Body of pancreas (tissue), 4 donors: ENCODE data around the gene CPXM1. TPM values are rescaled to one million over a fixed set of nuclear protein-coding genes. Genes with fewer than 3 reads are reported as not detected.

Source experiments
- ATAC-seq: fragments of 150-250 bp; one replicate; pipeline ENCODE4 v1.9.1; 2016
- DNase-seq, 4 donors: peaks; one replicate each; pipeline ENCODE4 v3.0.0-alpha.2; 2019
- H3K27ac ChIP-seq, 4 donors: fragments of 200-600 bp; sonication (generic); 1 replicate in 3 of 4; 2 replicates in 1 of 4; pipeline versions ENCODE4 v1.5.1 to v1.6.1; 2016 to 2019; ENCODE audit warnings: mild to moderate bottlenecking in 1 of 4, mixed read lengths in 1 of 4, moderate library complexity in 1 of 4
- H3K27me3 ChIP-seq, 2 donors: fragments of 200-600 bp; sonication (generic); one replicate each; pipeline ENCODE4 v1.6.0; 2016; ENCODE audit warnings: mild to moderate bottlenecking in 1 of 2
- H3K36me3 ChIP-seq, 2 donors: fragments of 200-600 bp; sonication (generic); replicated peaks in 1 of 2; 2 replicates each; pipeline ENCODE4 v1.5.1; 2016; ENCODE audit warnings: low read depth in 2 of 2; ENCODE audit not compliant: insufficient read depth in 1 of 2
- H3K4me1 ChIP-seq: fragments of 200-600 bp; sonication (generic); one replicate; pipeline ENCODE4 v1.6.0; 2016
- H3K4me3 ChIP-seq, 2 donors: fragments of 200-600 bp; sonication (generic); 1 replicate in 1 of 2; 2 replicates in 1 of 2; pipeline ENCODE4 v1.5.1; 2016 to 2019
- H3K9me3 ChIP-seq, 3 donors: fragments of 200-600 bp; sonication (generic); 1 replicate in 2 of 3; 2 replicates in 1 of 3; pipeline ENCODE4 v1.5.1; 2016
- CTCF ChIP-seq, 7 experiments: fragments of 450-650 bp in 4 of 7; fragments of 200-600 bp in 3 of 7; sonication (generic) in 3 of 7; IDR thresholded peaks; one replicate each; pipeline ENCODE4 v1.5.1; 2016 to 2019; ENCODE audit warnings: antibody characterized with exemption in 7 of 7
- POLR2A ChIP-seq, 3 donors: fragments of 450-650 bp; IDR thresholded peaks; one replicate each; pipeline ENCODE4 v1.6.1; 2016; ENCODE audit warnings: antibody characterized with exemption in 3 of 3, mild to moderate bottlenecking in 2 of 3
- WGBS, 2 donors: methylation state at CpG; one replicate each; pipeline ENCODE4 v1.1.5; 2017; 5-methylcytosine and 5-hydroxymethylcytosine counted together
- intact Hi-C: fragments of 100-400 bp; cut with DNase I; formaldehyde crosslinking; loops from one replicate; pipeline ENCODE4 v1.15.1; 2023
- total RNA-seq, 2 donors: library from RNA; depleted of rRNA; stranded (reverse); fragments of >200 nt; gene quantifications; one replicate each; pipeline ENCODE4 v1.1.0, GENCODE V29; 2016

The CPXM1 gene
- total RNA-seq, 2 donors from 2014 or later = 2.3 to 4.9 TPM

- H3K4me3 ChIP-seq = no peak overlapping the region
- no peak for ATAC-seq
- intact Hi-C loops = no loop called here
- H3K27me3 ChIP-seq = peaks cover 0 to 7% of the 10 kb centered on the region in 2 donors
- DNase-seq = no peak
- no peaks in the 10 kb centered on the region for H3K4me1 ChIP-seq
- no peak overlapping the region for H3K27ac ChIP-seq
- TF ChIP-seq CTCF (IDR thresholded peaks at IDR 0.05) = no peak
- no peak for TF ChIP-seq POLR2A (IDR thresholded peaks at IDR 0.05)
- 67 to 69% methylated on average over 4 of the region's 4 CpGs for WGBS, 2 donors
- no peaks in the 10 kb centered on the region for H3K36me3 ChIP-seq
- H3K9me3 ChIP-seq = no peaks in the 10 kb centered on the region
Measured at GRCh38 chr20:2807019-2807418, 6.6 kb upstream of the CPXM1 start.

- WGBS, 2 donors = 16 to 28% methylated on average over 4 of the region's 4 CpGs
- H3K4me1 ChIP-seq = peaks cover 2% of the 10 kb centered on the region
- H3K27ac ChIP-seq = no peak overlapping the region
- DNase-seq (no peak), ATAC-seq (no peak)
- no peak overlapping the region for H3K4me3 ChIP-seq
- intact Hi-C loops = no loop called here
- peaks cover 0 to 7% of the 10 kb centered on the region in 2 donors for H3K27me3 ChIP-seq
- H3K9me3 ChIP-seq = no peaks in the 10 kb centered on the region
- TF ChIP-seq POLR2A (IDR thresholded peaks at IDR 0.05) (no peak), CTCF (IDR thresholded peaks at IDR 0.05) (no peak)
- no peaks in the 10 kb centered on the region for H3K36me3 ChIP-seq
Measured at GRCh38 chr20:2806351-2806701, 5.9 kb upstream of the CPXM1 start.

DNA sequence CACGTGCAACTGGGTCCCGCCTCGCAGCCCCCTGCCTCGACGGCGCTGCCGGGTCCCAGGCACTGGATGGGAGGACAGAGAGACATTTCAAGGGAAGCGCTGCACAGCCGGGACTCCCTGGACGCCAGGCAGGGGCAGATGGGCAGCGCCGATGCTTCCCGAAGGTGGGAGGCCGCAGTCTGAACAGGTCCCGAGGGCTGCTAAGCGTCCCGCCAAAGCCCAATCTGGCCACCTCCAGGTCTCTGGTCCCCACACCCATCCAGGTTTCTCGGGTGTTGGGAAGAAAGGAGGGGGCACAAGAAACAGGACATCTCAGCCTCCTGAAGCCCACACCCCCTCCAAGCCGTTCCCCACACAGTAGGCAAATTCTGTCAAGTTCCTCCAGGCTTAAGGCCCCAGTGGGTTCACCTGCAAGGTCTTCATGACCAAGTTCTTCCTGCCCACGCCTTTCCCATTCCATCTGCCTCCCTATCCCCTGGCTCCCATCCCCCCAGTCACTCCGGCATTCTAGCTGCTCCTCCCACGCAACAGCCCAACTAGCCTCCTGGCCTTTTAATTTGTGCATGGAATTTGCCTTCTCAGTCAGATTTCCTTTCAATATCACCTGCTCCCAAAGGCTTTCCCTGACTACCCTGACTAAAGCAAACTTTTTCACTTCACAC, 5.4 kb upstream of the CPXM1 start:
- no peaks in the 10 kb centered on the region for H3K9me3 ChIP-seq
- no peak for ATAC-seq
- H3K27me3 ChIP-seq = peaks cover 0 to 9% of the 10 kb centered on the region in 2 donors
- no peak overlapping the region for H3K4me3 ChIP-seq
- intact Hi-C loops = no loop called here
- no peak for DNase-seq
- H3K27ac ChIP-seq = no peak overlapping the region
- TF ChIP-seq POLR2A (IDR thresholded peaks at IDR 0.05) = no peak
- no peak for TF ChIP-seq CTCF (IDR thresholded peaks at IDR 0.05)
- peaks cover 8% of the 10 kb centered on the region for H3K4me1 ChIP-seq
- H3K36me3 ChIP-seq = no peaks in the 10 kb centered on the region
- WGBS, 2 donors = 16 to 33% methylated on average over 8 to 13 of the region's 22 CpGs

GRCh38 chr20:2804852-2805688, 4.6 kb upstream of the CPXM1 start:
- no peaks in the 10 kb centered on the region for H3K9me3 ChIP-seq
- no peaks in the 10 kb centered on the region for H3K36me3 ChIP-seq
- no peak overlapping the region for H3K27ac ChIP-seq
- H3K27me3 ChIP-seq = peaks cover 0 to 14% of the 10 kb centered on the region in 2 donors
- intact Hi-C loops = no loop called here
- peaks cover 15% of the 10 kb centered on the region for H3K4me1 ChIP-seq
- WGBS, 2 donors = 6 to 11% methylated on average over 14 to 49 of the region's 49 CpGs
- no peak overlapping the region for H3K4me3 ChIP-seq
- ATAC-seq = no peak
- no peak for TF ChIP-seq POLR2A (IDR thresholded peaks at IDR 0.05)
- TF ChIP-seq CTCF (IDR thresholded peaks at IDR 0.05) = no peak
- DNase-seq = no peak
